ENCODE measurements around the gene PISD.

GRCh38 chr22:31662668-31663037, 638 bp upstream of the PISD start:
- no peak for TF ChIP-seq CTCF (conservative IDR thresholded peaks at IDR 0.05)
- no peak for TF ChIP-seq EZH2 (IDR thresholded peaks at IDR 0.05; ENCODE audit: low read depth)

Measured in PC-9 (cell line).